ENCODE data around the gene ATP4A.

The ATP4A gene

DNA sequence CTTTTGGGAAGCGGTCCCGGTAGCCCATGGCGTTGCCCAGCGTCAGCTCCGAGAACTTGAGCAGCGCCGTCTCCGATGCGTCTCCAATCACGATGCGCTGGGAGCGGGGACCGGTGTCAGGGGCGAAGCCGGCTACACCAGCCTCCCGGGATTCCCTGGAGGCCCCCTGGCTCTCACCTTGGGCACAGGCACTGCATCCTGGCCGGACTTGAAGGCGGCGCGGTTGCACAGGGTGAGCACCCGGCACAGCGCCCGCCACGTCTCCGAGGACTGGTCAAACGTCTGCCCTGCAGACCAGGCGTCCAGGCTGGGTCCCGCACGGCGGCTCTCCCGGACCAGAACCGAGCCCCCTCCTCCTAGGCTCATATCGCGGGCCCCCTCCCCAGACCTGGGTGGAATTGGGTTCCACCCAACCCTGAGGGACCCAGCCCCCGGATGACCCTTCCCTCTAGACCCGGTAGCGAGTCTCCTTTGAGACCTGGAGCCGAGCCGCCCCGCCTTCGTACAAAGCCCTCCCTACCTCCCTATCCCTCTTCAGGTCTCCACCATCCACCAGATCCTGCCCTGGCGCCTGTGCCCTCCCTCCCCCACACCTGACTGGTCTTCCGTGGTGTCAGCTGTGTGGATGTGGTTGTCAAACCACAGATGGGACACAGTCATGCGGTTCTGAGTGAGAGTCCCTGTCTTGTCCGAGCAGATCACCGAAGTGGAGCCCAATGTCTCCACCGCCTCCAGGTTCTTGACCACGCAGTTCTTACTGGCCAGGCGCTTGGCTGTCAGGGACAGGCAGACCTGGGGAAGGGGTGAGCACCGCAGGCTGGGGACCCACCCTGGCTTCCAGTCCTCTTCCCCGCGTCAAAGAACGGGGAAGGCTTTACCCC lies 4.8 kb downstream of the ATP4A start:
- Histone ChIP-seq H3K4me3 (ENCODE audit: low read depth in 1 of 2, low read length in 2 of 2) (no peak overlapping the region), H3K27me3 (ENCODE audit: control insufficient read depth in 1 of 2, insufficient read depth in 2 of 2, low read length in 2 of 2) (peaks cover 23 to 27% of the 10 kb centered on the region in 2 donors)

DNA sequence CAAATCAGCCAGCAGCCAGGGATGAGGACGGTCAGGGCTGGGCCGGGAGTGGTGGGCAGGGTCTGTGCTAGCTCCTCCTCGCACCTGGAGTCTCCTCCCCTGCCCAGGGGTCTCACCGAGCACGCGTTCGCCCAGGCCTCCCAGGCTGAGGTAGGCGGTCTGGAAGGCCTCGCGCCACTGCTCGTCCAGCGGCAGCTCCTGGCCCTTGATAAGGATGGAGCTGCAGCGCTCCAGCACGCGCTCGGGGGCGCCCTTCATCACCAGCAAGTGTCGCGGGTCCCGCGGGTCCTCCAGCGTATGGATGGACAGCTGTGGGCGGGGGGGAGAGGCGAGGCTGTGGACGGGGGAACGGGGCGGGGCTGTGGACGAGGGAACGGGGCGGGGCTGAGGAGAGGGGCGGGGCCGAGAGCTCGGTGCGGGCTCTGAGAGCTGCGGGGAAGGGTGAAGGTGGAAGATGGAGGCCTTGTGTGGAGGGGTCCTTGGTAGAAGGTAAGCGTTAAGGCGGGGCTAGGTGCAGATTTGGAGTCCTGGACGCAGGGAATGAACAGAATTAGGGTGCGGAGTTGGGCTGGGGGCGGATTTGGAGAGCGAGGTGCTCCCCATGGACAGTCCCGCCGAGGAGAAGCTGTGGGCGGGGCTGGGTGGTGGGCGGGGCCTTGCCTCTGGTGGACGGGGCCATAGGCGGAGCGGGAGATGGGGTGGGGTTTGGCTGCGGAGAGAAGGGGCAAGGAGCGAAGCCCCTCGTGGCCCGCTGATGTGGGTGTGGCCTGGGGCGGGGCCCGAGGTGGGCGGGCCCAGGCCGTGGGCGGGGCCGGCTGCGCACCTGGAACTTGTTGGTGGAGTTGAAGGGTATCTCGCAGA lies 5.7 kb downstream of the ATP4A start:
- Histone ChIP-seq H3K27ac (ENCODE audit: low read depth, low read length) (no peak overlapping the region), H3K4me3 (ENCODE audit: low read depth in 1 of 2, low read length in 2 of 2) (peak overlapping the region; percentile 47 to 48), H3K36me3 (ENCODE audit: control insufficient read depth in 1 of 2, insufficient read depth in 2 of 2, low read length in 2 of 2) (no peaks in the 10 kb centered on the region), H3K9me3 (ENCODE audit: control insufficient read depth in 1 of 2, low read length in 2 of 2) (no peaks in the 10 kb centered on the region), H3K4me1 (ENCODE audit: control insufficient read depth in 1 of 2, insufficient read depth in 2 of 2, low read length in 2 of 2) (peaks cover 0 to 3% of the 10 kb centered on the region in 2 donors), H3K27me3 (ENCODE audit: control insufficient read depth in 1 of 2, insufficient read depth in 2 of 2, low read length in 2 of 2) (peaks cover 23 to 26% of the 10 kb centered on the region in 2 donors), H3K9ac (ENCODE audit: low read depth in 1 of 2, low read length in 2 of 2) (no peak overlapping the region)

More for the DNA sequence above, 4.8 kb downstream of the ATP4A start:
- Histone ChIP-seq H3K36me3 (ENCODE audit: control insufficient read depth in 1 of 2, insufficient read depth in 2 of 2, low read length in 2 of 2) (no peaks in the 10 kb centered on the region), H3K27ac (ENCODE audit: low read depth, low read length) (no peak overlapping the region), H3K9me3 (ENCODE audit: control insufficient read depth in 1 of 2, low read length in 2 of 2) (no peaks in the 10 kb centered on the region), H3K4me1 (ENCODE audit: control insufficient read depth in 1 of 2, insufficient read depth in 2 of 2, low read length in 2 of 2) (peaks cover 0 to 3% of the 10 kb centered on the region in 2 donors), H3K9ac (ENCODE audit: low read depth in 1 of 2, low read length in 2 of 2) (no peak overlapping the region)

DNA sequence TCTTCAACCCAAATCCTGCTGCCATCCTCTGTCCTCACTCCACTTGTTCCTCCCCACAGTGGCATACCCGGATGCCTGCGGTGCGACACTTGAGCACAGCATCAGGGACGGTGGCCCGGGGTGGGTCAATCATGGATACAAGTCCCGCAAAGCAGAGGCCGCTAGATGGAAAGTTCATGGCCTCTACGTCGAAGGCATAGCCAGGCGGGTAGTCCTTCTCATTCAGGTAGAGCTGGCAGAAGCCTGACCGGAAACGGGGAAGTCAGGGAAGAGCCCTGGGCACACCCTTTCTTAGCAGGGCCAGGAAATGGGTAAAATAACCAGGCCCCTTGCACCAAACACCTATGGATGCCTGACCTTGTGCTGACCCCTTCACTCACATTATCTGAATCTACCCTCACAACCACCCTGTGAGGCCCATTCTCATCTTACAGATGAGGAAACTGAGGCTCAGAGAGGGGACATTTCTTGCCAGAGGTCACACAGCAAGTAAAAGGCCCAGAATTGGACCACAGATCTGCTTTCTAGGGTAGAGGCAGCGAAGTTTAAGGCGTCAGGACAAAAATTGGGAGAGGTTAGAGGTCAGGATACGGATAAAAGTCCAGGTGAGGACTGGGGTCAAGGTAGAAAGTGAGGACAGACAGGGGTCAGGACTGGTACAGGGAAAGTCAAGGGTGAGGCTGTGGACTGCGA lies 6.5 kb downstream of the ATP4A start:
- Histone ChIP-seq H3K27me3 (ENCODE audit: control insufficient read depth in 1 of 2, insufficient read depth in 2 of 2, low read length in 2 of 2) (peaks cover 21 to 23% of the 10 kb centered on the region in 2 donors), H3K36me3 (ENCODE audit: control insufficient read depth in 1 of 2, insufficient read depth in 2 of 2, low read length in 2 of 2) (no peaks in the 10 kb centered on the region), H3K9me3 (ENCODE audit: control insufficient read depth in 1 of 2, low read length in 2 of 2) (no peaks in the 10 kb centered on the region), H3K4me1 (ENCODE audit: control insufficient read depth in 1 of 2, insufficient read depth in 2 of 2, low read length in 2 of 2) (peaks cover 0 to 3% of the 10 kb centered on the region in 2 donors), H3K4me3 (ENCODE audit: low read depth in 1 of 2, low read length in 2 of 2) (no peak overlapping the region), H3K9ac (ENCODE audit: low read depth in 1 of 2, low read length in 2 of 2) (no peak overlapping the region), H3K27ac (ENCODE audit: low read depth, low read length) (no peak overlapping the region)

- Histone ChIP-seq H3K9ac (ENCODE audit: low read depth in 1 of 2, low read length in 2 of 2) (no peak overlapping the region), H3K27ac (ENCODE audit: low read depth, low read length) (no peak overlapping the region), H3K9me3 (ENCODE audit: control insufficient read depth in 1 of 2, low read length in 2 of 2) (no peaks in the 10 kb centered on the region), H3K27me3 (ENCODE audit: control insufficient read depth in 1 of 2, insufficient read depth in 2 of 2, low read length in 2 of 2) (peaks cover 19 to 20% of the 10 kb centered on the region in 2 donors), H3K4me3 (ENCODE audit: low read depth in 1 of 2, low read length in 2 of 2) (no peak overlapping the region), H3K36me3 (ENCODE audit: control insufficient read depth in 1 of 2, insufficient read depth in 2 of 2, low read length in 2 of 2) (no peaks in the 10 kb centered on the region), H3K4me1 (ENCODE audit: control insufficient read depth in 1 of 2, insufficient read depth in 2 of 2, low read length in 2 of 2) (peaks cover 0 to 3% of the 10 kb centered on the region in 2 donors)
Measured at GRCh38 chr19:35556025-35556590, 7.3 kb downstream of the ATP4A start.

DNA sequence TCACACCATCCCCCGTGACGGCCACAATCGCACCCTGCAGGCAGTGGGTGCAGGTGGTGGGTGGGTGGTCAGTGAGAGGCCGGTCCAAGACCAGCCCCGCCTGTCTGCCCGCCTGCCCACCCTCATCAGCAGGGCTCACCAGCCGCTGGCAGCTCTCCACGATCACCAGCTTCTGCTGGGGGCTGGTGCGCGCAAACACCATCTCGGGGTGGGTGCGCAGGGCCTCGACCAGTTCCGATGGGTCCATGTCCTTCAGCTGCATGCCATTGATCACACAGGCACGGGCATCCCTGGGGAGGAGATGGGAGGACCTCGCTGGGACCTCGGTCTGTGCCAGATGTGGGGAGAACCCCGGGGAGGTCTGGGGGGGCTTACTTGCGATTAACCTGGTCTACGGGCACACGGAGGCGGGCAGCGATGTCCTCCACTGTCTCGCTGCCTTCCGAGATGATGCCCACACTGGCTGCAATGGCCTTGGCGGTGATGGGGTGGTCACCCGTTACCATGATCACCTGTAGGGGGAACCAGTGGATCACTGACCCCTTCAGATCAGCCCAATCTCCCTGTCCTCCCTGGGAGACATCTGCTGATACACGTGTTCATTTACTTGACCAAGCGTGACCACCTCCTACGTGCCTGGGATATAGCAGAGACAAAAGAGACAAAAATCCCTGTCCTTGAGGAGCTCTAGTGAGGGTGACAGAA lies 8.0 kb downstream of the ATP4A start:
- H3K27ac ChIP-seq (ENCODE audit: low read depth, low read length), result no peak overlapping the region
- H3K9me3 ChIP-seq (ENCODE audit: control insufficient read depth in 1 of 2, low read length in 2 of 2), result no peaks in the 10 kb centered on the region
- no peaks in the 10 kb centered on the region for H3K36me3 ChIP-seq (ENCODE audit: control insufficient read depth in 1 of 2, insufficient read depth in 2 of 2, low read length in 2 of 2)
- H3K4me1 ChIP-seq (ENCODE audit: control insufficient read depth in 1 of 2, insufficient read depth in 2 of 2, low read length in 2 of 2), result peaks cover 0 to 3% of the 10 kb centered on the region in 2 donors
- peaks cover 18 to 19% of the 10 kb centered on the region in 2 donors for H3K27me3 ChIP-seq (ENCODE audit: control insufficient read depth in 1 of 2, insufficient read depth in 2 of 2, low read length in 2 of 2)
- no peak overlapping the region for H3K4me3 ChIP-seq (ENCODE audit: low read depth in 1 of 2, low read length in 2 of 2)
- H3K9ac ChIP-seq (ENCODE audit: low read depth in 1 of 2, low read length in 2 of 2), result no peak overlapping the region

DNA sequence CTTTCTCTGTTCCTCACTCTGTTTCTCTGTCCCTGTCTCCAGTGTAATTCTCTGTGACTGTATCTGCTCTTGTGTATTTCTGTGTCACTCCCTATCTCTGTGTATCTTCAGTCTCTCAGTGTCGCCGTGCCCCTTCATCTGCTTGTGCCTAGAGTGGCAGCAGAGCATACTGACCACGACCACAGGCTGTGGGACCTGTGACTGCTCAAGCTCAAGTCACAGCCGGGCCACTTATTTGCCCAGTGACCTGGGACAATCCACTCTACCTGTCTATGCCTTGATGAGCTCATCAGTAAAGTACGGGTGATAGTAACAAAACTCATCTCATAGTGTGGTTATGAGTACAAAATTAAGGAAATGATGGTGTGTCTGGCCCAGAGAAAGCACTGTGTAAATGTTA lies 9.4 kb downstream of the ATP4A start:
- no peak overlapping the region for H3K27ac ChIP-seq (ENCODE audit: low read depth, low read length)
- H3K4me3 ChIP-seq (ENCODE audit: low read depth in 1 of 2, low read length in 2 of 2), result no peak overlapping the region

GRCh38 chr19:35553385-35554000 lies 10.0 kb downstream of the ATP4A start:
- Histone ChIP-seq H3K4me1 (ENCODE audit: control insufficient read depth in 1 of 2, insufficient read depth in 2 of 2, low read length in 2 of 2) (peaks cover 0 to 3% of the 10 kb centered on the region in 2 donors), H3K27ac (ENCODE audit: low read depth, low read length) (no peak overlapping the region), H3K27me3 (ENCODE audit: control insufficient read depth in 1 of 2, insufficient read depth in 2 of 2, low read length in 2 of 2) (peaks cover 5 to 6% of the 10 kb centered on the region in 2 donors), H3K9ac (ENCODE audit: low read depth in 1 of 2, low read length in 2 of 2) (no peak overlapping the region), H3K9me3 (ENCODE audit: control insufficient read depth in 1 of 2, low read length in 2 of 2) (no peaks in the 10 kb centered on the region), H3K4me3 (ENCODE audit: low read depth in 1 of 2, low read length in 2 of 2) (no peak overlapping the region), H3K36me3 (ENCODE audit: control insufficient read depth in 1 of 2, insufficient read depth in 2 of 2, low read length in 2 of 2) (no peaks in the 10 kb centered on the region)

More for the DNA sequence above, 9.4 kb downstream of the ATP4A start:
- Histone ChIP-seq H3K9ac (ENCODE audit: low read depth in 1 of 2, low read length in 2 of 2) (no peak overlapping the region), H3K36me3 (ENCODE audit: control insufficient read depth in 1 of 2, insufficient read depth in 2 of 2, low read length in 2 of 2) (no peaks in the 10 kb centered on the region), H3K27me3 (ENCODE audit: control insufficient read depth in 1 of 2, insufficient read depth in 2 of 2, low read length in 2 of 2) (peaks cover 9 to 11% of the 10 kb centered on the region in 2 donors), H3K4me1 (ENCODE audit: control insufficient read depth in 1 of 2, insufficient read depth in 2 of 2, low read length in 2 of 2) (peaks cover 0 to 3% of the 10 kb centered on the region in 2 donors), H3K9me3 (ENCODE audit: control insufficient read depth in 1 of 2, low read length in 2 of 2) (no peaks in the 10 kb centered on the region)

DNA sequence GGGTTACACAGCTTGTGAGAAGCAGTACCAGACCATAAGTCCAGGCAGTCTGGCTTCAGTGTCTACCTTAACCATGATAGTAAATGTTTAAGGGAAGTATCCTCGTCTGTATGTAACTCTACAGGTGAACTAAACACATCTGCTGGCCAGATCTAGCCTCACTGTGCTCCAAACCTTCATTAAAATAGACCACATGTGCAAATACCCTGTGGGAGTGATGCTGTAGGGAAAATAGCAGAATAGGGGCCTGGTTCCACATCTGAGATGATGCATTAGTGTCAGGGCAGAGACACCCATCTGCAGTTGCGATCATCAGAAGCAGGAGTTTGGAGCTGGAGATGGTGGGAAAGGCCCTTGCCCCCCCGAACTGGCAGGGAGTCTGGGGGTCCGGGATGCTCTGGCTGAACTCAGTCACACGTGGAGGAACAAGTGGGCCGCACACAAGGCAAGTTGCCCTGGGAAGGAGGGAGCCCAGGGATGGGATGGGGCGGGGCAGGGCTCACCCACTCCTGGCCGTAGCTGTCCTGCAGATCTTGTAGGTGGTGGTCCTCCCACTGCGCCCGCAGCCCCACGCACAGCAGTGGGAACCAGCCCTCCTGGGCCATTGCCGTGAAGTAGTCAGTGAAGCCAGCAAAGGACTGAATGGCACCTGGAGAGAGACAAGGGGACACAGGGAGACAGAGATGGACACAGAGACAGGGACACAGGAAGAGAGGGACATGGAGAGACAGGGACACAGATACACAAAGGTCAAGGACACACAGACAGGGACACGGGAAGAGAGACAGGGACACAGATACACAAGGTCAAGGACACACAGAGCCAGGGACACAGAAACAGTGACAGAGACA lies 10.7 kb downstream of the ATP4A start:
- Histone ChIP-seq H3K36me3 (ENCODE audit: control insufficient read depth in 1 of 2, insufficient read depth in 2 of 2, low read length in 2 of 2) (no peaks in the 10 kb centered on the region), H3K27ac (ENCODE audit: low read depth, low read length) (no peak overlapping the region), H3K9ac (ENCODE audit: low read depth in 1 of 2, low read length in 2 of 2) (no peak overlapping the region)

More for the DNA sequence above, 10.7 kb downstream of the ATP4A start:
- H3K27me3 ChIP-seq (ENCODE audit: control insufficient read depth in 1 of 2, insufficient read depth in 2 of 2, low read length in 2 of 2), result peaks cover 5 to 6% of the 10 kb centered on the region in 2 donors
- H3K4me3 ChIP-seq (ENCODE audit: low read depth in 1 of 2, low read length in 2 of 2), result no peak overlapping the region
- H3K9me3 ChIP-seq (ENCODE audit: control insufficient read depth in 1 of 2, low read length in 2 of 2), result no peaks in the 10 kb centered on the region
- H3K4me1 ChIP-seq (ENCODE audit: control insufficient read depth in 1 of 2, insufficient read depth in 2 of 2, low read length in 2 of 2), result no peaks in the 10 kb centered on the region

Data from duodenal mucosa (tissue), 2 donors.